ENCODE results near the gene TOP3B.
"Not testable (repeated sequence)": the region's sequence is repeated elsewhere in the genome, so short reads cannot be mapped to it uniquely, and the experiment has no call there.

Gene TOP3B

DNA sequence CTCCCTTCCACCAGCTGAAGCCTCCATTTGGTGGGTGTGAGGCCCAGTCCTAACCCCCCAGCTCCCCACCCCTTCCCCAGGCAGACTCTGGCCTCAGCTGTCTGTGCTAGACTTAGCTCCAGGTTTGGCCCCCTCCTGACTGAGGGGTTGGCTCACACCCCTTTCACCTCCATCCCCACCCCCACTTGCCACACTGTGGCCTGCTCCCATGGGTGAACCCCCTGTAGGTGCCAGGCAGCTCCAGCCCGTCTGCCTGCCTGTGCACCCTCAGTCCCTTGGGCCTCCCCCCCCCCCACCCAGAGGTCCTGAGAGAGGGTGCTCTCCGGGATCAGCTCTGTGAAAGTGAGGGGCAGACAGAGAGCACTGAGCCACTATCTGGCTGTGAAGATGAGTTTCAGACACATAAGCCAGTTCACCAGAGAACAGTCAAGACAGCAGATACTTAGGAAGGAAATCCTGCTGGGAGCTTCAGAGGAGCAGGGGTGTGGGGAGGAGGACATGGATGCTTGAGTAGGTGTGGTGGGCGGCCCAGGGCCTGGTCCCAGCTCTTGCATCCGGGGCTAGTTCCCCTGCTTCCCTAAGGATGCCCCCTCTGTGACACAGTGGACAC is 66.2 kb downstream of the TOP3B start:
- Histone ChIP-seq H3K4me3 (ENCODE audit: low read length in 2 of 2) (no peak overlapping the region), H3K27me3 (ENCODE audit: control insufficient read depth in 2 of 2, insufficient read depth in 2 of 2, low read length in 2 of 2) (no peaks in the 10 kb centered on the region), H3K36me3 (ENCODE audit: control insufficient read depth in 2 of 2, insufficient read depth in 2 of 2, low read length in 2 of 2) (no peaks in the 10 kb centered on the region), H3K9ac (ENCODE audit: low read depth in 1 of 2, low read length in 2 of 2) (no peak overlapping the region), H3K27ac (ENCODE audit: low read depth in 2 of 2, low read length in 2 of 2) (no peak overlapping the region), H3K9me3 (ENCODE audit: control insufficient read depth in 2 of 2, low read length in 2 of 2) (no peaks in the 10 kb centered on the region), H3K4me1 (ENCODE audit: control insufficient read depth in 2 of 2, insufficient read depth in 2 of 2, low read length in 2 of 2) (no peaks in the 10 kb centered on the region)

DNA sequence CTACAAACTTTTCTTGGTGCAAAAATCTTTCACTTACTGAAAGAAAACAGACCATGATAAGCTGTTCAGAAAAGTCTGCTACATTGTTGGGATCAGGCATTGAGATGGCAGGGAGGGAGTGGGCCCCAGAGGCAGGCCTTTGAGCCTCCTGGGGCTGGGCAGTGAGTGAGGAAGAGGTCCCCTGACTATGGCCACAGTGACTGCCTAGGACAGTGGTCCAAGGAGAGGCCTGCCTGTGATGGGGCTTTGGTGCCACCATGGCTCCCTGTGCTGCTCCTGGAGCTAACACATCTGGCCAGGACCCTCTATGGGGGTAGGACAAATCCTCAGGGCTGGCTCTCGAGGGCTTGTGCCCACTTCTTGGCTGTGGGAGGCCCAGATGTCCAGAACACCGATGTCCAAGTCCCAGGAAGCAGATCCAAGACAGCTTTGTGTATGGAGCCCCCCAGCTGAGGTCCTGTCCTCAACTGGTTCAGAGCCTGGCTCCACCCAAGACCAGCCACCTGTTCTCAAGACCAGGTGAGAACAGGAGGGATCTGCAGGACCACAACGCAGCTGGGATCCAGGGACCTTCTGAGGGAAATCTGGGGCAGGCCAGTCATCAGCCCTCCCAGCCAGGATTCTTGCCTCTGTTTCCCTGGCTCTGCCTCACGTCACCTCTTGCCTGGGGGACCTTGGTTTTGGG is 66.8 kb downstream of the TOP3B start:
- Histone ChIP-seq H3K27me3 (ENCODE audit: control insufficient read depth in 2 of 2, insufficient read depth in 2 of 2, low read length in 2 of 2) (no peaks in the 10 kb centered on the region), H3K27ac (ENCODE audit: low read depth in 2 of 2, low read length in 2 of 2) (no peak overlapping the region), H3K36me3 (ENCODE audit: control insufficient read depth in 2 of 2, insufficient read depth in 2 of 2, low read length in 2 of 2) (no peaks in the 10 kb centered on the region), H3K4me3 (ENCODE audit: low read length in 2 of 2) (no peak overlapping the region), H3K4me1 (ENCODE audit: control insufficient read depth in 2 of 2, insufficient read depth in 2 of 2, low read length in 2 of 2) (no peaks in the 10 kb centered on the region), H3K9ac (ENCODE audit: low read depth in 1 of 2, low read length in 2 of 2) (no peak overlapping the region), H3K9me3 (ENCODE audit: control insufficient read depth in 2 of 2, low read length in 2 of 2) (no peaks in the 10 kb centered on the region)

DNA sequence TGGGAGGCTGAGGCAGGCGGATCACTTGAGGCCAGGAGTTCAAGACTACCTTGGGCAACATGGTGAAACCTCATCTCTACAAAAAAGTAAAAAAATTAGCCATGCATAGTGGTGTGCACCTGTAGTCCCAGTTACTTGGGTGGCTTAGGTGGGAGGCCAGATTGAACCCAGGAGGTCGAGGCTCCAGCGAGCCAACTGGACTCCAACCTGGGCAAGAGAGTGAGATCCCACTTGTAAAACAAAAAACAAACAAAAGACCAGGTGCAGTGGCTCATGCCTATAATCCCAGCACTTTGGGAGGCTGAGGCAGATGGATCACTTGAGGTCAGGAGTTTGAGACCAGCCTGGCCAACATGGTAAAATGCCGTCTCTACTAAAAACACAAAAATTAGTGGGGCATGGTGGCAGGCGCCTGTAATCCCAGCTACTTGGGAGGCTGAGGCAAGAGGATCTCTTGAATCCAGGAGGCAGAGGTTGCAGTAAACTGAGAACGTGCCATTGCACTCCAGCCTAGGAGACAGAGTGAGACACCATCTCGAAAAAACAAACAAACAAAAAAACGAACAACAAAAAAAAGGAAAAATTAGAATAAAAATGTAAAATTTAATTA is 68.4 kb downstream of the TOP3B start:
- H3K4me3 ChIP-seq (ENCODE audit: low read length in 2 of 2); H3K9ac ChIP-seq (ENCODE audit: low read depth in 1 of 2, low read length in 2 of 2); H3K27me3 ChIP-seq (ENCODE audit: control insufficient read depth in 2 of 2, insufficient read depth in 2 of 2, low read length in 2 of 2); H3K36me3 ChIP-seq (ENCODE audit: control insufficient read depth in 2 of 2, insufficient read depth in 2 of 2, low read length in 2 of 2); H3K4me1 ChIP-seq (ENCODE audit: control insufficient read depth in 2 of 2, insufficient read depth in 2 of 2, low read length in 2 of 2); H3K27ac ChIP-seq (ENCODE audit: low read depth in 2 of 2, low read length in 2 of 2); H3K9me3 ChIP-seq (ENCODE audit: control insufficient read depth in 2 of 2, low read length in 2 of 2): not testable (repeated sequence)

DNA sequence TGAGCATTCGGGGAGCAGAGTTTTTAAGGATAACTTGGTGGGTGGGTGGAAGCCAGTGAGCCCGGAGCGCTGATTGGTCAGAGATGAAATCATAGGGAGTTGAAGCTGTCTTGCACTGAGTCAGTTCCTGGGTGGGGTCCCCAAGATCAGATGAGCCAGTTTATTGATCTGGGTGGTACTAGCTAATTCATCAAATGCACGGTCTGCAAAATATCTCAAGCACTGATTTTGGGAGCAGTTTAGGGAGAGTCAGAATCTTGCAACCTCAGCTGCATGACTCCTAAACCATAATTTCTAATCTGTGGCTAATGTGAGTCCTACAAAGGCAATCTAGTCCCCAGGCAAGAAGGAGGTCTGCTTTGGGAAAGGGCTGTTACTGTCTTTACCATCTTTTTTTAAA is 72.2 kb downstream of the TOP3B start:
- not testable (repeated sequence) for H3K9me3 ChIP-seq (ENCODE audit: control insufficient read depth in 2 of 2, low read length in 2 of 2); H3K27me3 ChIP-seq (ENCODE audit: control insufficient read depth in 2 of 2, insufficient read depth in 2 of 2, low read length in 2 of 2); H3K36me3 ChIP-seq (ENCODE audit: control insufficient read depth in 2 of 2, insufficient read depth in 2 of 2, low read length in 2 of 2); H3K4me1 ChIP-seq (ENCODE audit: control insufficient read depth in 2 of 2, insufficient read depth in 2 of 2, low read length in 2 of 2); H3K4me3 ChIP-seq (ENCODE audit: low read length in 2 of 2); H3K27ac ChIP-seq (ENCODE audit: low read depth in 2 of 2, low read length in 2 of 2); H3K9ac ChIP-seq (ENCODE audit: low read depth in 1 of 2, low read length in 2 of 2)

DNA sequence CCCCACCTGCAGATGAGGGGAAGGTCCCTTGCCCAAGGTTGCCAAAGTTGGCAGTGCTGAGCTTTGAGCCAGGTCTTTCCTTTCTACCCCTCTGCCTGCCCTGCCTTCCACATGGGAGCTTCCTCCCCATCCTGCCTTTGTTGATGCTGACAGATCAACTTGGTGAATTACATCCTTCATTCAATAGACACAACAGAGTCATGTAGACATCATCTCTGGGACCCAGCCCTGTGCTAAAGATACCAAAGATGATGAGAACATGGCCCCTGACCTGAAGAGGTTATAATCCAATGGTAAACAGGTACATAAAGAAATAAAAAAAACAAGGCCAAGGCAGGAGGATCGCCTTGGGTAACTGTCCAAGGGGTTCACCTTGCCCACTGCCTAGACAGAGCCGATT is 72.7 kb downstream of the TOP3B start:
- Histone ChIP-seq H3K9me3 (ENCODE audit: control insufficient read depth in 2 of 2, low read length in 2 of 2) (no peaks in the 10 kb centered on the region), H3K9ac (ENCODE audit: low read depth in 1 of 2, low read length in 2 of 2) (no peak overlapping the region), H3K27ac (ENCODE audit: low read depth in 2 of 2, low read length in 2 of 2) (no peak overlapping the region), H3K4me3 (ENCODE audit: low read length in 2 of 2) (no peak overlapping the region), H3K4me1 (ENCODE audit: control insufficient read depth in 2 of 2, insufficient read depth in 2 of 2, low read length in 2 of 2) (no peaks in the 10 kb centered on the region), H3K27me3 (ENCODE audit: control insufficient read depth in 2 of 2, insufficient read depth in 2 of 2, low read length in 2 of 2) (no peaks in the 10 kb centered on the region), H3K36me3 (ENCODE audit: control insufficient read depth in 2 of 2, insufficient read depth in 2 of 2, low read length in 2 of 2) (no peaks in the 10 kb centered on the region)

DNA sequence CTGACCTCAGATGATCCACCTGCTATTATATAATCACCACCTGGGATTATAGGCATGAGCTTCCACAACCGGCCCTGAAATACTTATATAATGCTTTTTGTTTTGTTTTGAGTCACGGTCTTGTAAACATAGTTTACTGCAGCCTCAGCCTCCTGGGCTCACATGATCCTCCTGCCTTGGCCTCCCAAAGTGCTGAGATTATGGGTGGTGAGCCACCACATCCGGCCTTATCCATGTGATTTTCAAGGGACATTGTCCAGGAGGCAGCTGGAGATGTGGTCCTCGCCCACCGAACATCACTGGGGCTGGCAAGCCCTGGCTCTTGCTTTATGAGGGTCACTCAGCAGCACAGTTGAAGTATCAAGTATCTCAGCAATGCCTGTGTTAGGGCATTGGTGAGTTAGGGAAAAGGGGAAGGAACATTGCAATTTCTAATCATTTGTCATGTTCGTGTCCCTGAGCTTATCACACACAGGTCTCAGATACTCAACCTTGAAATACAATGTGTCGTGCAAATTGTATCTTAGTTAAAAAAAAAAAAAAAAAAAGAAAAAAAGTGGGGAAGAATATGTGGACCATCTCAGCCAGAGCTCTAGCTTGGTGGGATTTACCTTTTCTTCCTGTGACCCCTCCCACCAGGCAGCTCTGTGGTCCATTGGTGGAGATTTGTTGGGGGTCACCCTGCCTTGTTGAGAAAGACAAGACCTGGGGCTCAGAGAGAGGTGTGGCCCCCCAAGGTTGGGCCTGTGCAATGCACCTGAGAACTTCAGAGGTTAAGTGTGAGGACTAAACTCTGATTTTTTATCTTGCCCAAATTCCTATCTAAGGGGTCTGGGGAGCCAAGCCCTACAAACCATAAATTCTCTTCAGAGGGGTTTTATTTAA is 74.7 kb downstream of the TOP3B start:
- Histone ChIP-seq H3K27me3 (ENCODE audit: control insufficient read depth in 2 of 2, insufficient read depth in 2 of 2, low read length in 2 of 2) (no peaks in the 10 kb centered on the region), H3K27ac (ENCODE audit: low read depth in 2 of 2, low read length in 2 of 2) (no peak overlapping the region), H3K9me3 (ENCODE audit: control insufficient read depth in 2 of 2, low read length in 2 of 2) (no peaks in the 10 kb centered on the region), H3K4me3 (ENCODE audit: low read length in 2 of 2) (no peak overlapping the region), H3K9ac (ENCODE audit: low read depth in 1 of 2, low read length in 2 of 2) (no peak overlapping the region), H3K4me1 (ENCODE audit: control insufficient read depth in 2 of 2, insufficient read depth in 2 of 2, low read length in 2 of 2) (no peaks in the 10 kb centered on the region), H3K36me3 (ENCODE audit: control insufficient read depth in 2 of 2, insufficient read depth in 2 of 2, low read length in 2 of 2) (no peaks in the 10 kb centered on the region)
